ENCODE data around the gene COL28A1.

COL28A1 gene

GRCh38 chr7:7550663-7551062 lies 15.0 kb upstream of the COL28A1 start:
- Histone ChIP-seq H3K9me3 (ENCODE audit: control insufficient read depth, low read length) (no peaks in the 10 kb centered on the region), H3K4me2 (ENCODE audit: low read length) (no peak overlapping the region), H3K36me3 (ENCODE audit: control insufficient read depth, insufficient read depth, low read length) (no peaks in the 10 kb centered on the region), H3K27me3 (ENCODE audit: control insufficient read depth, insufficient read depth, low read length) (no peaks in the 10 kb centered on the region), H3K4me3 (ENCODE audit: low read depth, low read length) (no peak overlapping the region), H3K27ac (no peak overlapping the region), H2AFZ (no peak overlapping the region), H3K4me1 (peaks cover 3% of the 10 kb centered on the region), H3K9ac (no peak overlapping the region), H3K79me2 (no peaks in the 10 kb centered on the region)
- TF ChIP-seq, protein P1, sequence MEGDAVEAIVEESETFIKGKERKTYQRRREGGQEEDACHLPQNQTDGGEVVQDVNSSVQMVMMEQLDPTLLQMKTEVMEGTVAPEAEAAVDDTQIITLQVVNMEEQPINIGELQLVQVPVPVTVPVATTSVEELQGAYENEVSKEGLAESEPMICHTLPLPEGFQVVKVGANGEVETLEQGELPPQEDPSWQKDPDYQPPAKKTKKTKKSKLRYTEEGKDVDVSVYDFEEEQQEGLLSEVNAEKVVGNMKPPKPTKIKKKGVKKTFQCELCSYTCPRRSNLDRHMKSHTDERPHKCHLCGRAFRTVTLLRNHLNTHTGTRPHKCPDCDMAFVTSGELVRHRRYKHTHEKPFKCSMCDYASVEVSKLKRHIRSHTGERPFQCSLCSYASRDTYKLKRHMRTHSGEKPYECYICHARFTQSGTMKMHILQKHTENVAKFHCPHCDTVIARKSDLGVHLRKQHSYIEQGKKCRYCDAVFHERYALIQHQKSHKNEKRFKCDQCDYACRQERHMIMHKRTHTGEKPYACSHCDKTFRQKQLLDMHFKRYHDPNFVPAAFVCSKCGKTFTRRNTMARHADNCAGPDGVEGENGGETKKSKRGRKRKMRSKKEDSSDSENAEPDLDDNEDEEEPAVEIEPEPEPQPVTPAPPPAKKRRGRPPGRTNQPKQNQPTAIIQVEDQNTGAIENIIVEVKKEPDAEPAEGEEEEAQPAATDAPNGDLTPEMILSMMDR (IDR thresholded peaks at IDR 0.05) = no peak

GRCh38 chr7:7548407-7548806 lies 12.7 kb upstream of the COL28A1 start:
- no peaks in the 10 kb centered on the region for H3K27me3 ChIP-seq (ENCODE audit: control insufficient read depth, insufficient read depth, low read length)
- no peak overlapping the region for H3K4me3 ChIP-seq (ENCODE audit: low read depth, low read length)
- H3K27ac ChIP-seq = no peak overlapping the region
- no peak overlapping the region for H3K4me2 ChIP-seq (ENCODE audit: low read length)
- no peaks in the 10 kb centered on the region for H3K79me2 ChIP-seq
- H3K36me3 ChIP-seq (ENCODE audit: control insufficient read depth, insufficient read depth, low read length) = no peaks in the 10 kb centered on the region
- no peaks in the 10 kb centered on the region for H3K9me3 ChIP-seq (ENCODE audit: control insufficient read depth, low read length)
- peaks cover 3% of the 10 kb centered on the region for H3K4me1 ChIP-seq
- no peak overlapping the region for H3K9ac ChIP-seq
- TF ChIP-seq, protein P1 (IDR thresholded peaks at IDR 0.05) = no peak
- H2AFZ ChIP-seq = no peak overlapping the region

- no peak overlapping the region for H3K27ac ChIP-seq
- TF ChIP-seq, protein P1 (IDR thresholded peaks at IDR 0.05) = no peak
- no peaks in the 10 kb centered on the region for H3K4me1 ChIP-seq
Observed at GRCh38 chr7:7542251-7542835, 6.7 kb upstream of the COL28A1 start.

GRCh38 chr7:7539711-7540110 lies 4.0 kb upstream of the COL28A1 start:
- TF ChIP-seq, protein P1 (IDR thresholded peaks at IDR 0.05) = no peak
- H3K9me3 ChIP-seq (ENCODE audit: control insufficient read depth, low read length) = no peaks in the 10 kb centered on the region
- H3K9ac ChIP-seq = no peak overlapping the region
- no peak overlapping the region for H3K4me2 ChIP-seq (ENCODE audit: low read length)
- no peaks in the 10 kb centered on the region for H3K4me1 ChIP-seq
- no peak overlapping the region for H2AFZ ChIP-seq
- no peaks in the 10 kb centered on the region for H3K36me3 ChIP-seq (ENCODE audit: control insufficient read depth, insufficient read depth, low read length)
- no peak overlapping the region for H3K27ac ChIP-seq
- H3K4me3 ChIP-seq (ENCODE audit: low read depth, low read length) = no peak overlapping the region
- H3K79me2 ChIP-seq = no peaks in the 10 kb centered on the region
- H3K27me3 ChIP-seq (ENCODE audit: control insufficient read depth, insufficient read depth, low read length) = no peaks in the 10 kb centered on the region

More at GRCh38 chr7:7542251-7542835, 6.7 kb upstream of the COL28A1 start:
- no peaks in the 10 kb centered on the region for H3K27me3 ChIP-seq (ENCODE audit: control insufficient read depth, insufficient read depth, low read length)
- no peak overlapping the region for H3K4me3 ChIP-seq (ENCODE audit: low read depth, low read length)
- H3K79me2 ChIP-seq = no peaks in the 10 kb centered on the region
- no peak overlapping the region for H2AFZ ChIP-seq
- H3K9ac ChIP-seq = no peak overlapping the region
- no peak overlapping the region for H3K4me2 ChIP-seq (ENCODE audit: low read length)
- no peaks in the 10 kb centered on the region for H3K36me3 ChIP-seq (ENCODE audit: control insufficient read depth, insufficient read depth, low read length)
- H3K9me3 ChIP-seq (ENCODE audit: control insufficient read depth, low read length) = no peaks in the 10 kb centered on the region

DNA sequence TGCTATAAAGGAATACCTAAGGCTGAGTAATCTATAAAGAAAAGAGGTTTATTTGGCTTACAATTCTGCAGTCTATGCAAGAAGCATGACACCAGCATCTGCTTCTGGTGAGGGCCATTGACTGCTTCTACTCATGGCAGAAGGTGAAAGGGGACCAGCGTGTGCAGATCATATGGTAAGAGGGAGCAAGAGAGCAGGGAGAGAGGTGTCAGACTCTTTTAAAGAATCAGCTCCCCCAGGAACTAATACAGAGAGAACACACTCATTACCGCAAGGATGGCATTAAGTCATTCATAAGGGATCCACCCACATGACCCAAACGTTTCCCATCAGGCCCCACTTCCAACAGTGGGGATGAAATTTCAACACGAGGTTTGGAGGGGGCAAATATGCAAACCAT lies 3.5 kb upstream of the COL28A1 start:
- no peak overlapping the region for H3K4me2 ChIP-seq (ENCODE audit: low read length)
- no peak overlapping the region for H3K9ac ChIP-seq
- TF ChIP-seq, protein P1 (IDR thresholded peaks at IDR 0.05) = no peak
- H3K9me3 ChIP-seq (ENCODE audit: control insufficient read depth, low read length) = no peaks in the 10 kb centered on the region
- no peaks in the 10 kb centered on the region for H3K4me1 ChIP-seq
- no peaks in the 10 kb centered on the region for H3K36me3 ChIP-seq (ENCODE audit: control insufficient read depth, insufficient read depth, low read length)
- no peak overlapping the region for H3K4me3 ChIP-seq (ENCODE audit: low read depth, low read length)
- no peak overlapping the region for H3K27ac ChIP-seq
- no peaks in the 10 kb centered on the region for H3K79me2 ChIP-seq
- no peak overlapping the region for H2AFZ ChIP-seq
- no peaks in the 10 kb centered on the region for H3K27me3 ChIP-seq (ENCODE audit: control insufficient read depth, insufficient read depth, low read length)
